Measurements from ENCODE around the gene TMEM125.

Gene TMEM125

GRCh38 chr1:43293176-43293575 is 23.4 kb downstream of the TMEM125 start:
- no peak for DNase-seq (ENCODE audit: low read depth in 2 of 2)

DNA sequence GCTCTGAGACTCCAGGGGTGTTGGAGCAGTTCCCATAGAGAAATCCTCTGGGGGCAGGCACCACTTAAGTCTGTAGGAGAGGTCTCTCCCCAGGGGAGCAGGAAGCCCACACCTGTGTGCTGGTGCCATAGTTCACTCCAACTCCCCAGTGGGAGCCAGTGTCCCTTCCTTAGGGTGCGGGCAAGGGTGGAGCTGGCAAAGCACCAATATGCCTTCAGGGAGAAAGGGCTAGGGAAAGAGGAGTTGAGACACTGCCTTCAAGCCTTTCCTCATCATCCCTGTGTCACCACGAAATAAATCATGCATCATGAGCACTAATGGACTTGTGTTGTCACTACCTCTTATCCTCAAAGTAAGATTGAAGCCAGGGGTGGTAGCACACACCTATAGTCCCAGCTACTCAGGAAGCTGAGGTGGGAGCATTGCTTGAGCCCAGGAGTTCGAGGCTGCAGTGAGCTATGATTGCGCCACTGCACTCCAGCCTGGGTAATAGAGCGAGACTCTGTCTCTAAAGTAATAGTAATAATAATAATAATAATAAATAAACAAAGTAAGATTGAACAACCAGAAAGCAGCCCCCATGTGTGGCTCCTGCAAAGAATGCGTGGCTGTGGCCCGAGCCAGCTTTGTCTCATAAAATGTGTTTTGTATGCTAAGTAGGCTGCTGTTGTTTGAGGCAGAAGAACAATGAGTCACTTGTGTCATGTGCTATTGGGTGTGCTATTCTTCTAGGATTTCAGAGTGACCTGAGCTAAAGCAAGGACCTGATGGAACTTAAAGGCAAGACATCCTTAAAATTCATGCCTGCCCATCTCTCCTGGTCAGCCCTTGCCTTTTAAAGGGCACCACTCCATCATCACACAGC is 24.3 kb downstream of the TMEM125 start:
- no peak for DNase-seq (ENCODE audit: low read depth in 2 of 2)

GRCh38 chr1:43294761-43295160 is 25.0 kb downstream of the TMEM125 start:
- no peak for DNase-seq (ENCODE audit: low read depth in 2 of 2)

- no peak for DNase-seq (ENCODE audit: low read depth in 2 of 2)
Measured at GRCh38 chr1:43296207-43296606, 26.4 kb downstream of the TMEM125 start.

DNA sequence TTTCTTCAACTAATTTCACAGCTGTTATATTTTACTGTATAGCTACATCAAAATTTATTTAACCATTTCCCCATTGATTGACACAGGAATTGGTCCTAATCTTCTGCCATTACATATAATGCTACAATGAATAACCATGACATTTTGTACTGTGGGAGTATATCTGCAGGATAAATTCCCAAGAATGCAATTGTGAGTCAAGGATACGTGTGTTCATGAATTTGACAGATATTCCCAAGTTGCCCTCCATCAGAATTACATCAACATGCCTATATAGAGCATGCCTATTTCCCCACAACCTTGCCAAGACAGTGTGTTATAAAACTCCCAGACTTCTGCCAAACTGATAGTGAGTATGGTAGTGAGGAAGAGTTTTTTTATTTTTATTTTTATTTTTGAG is 28.3 kb downstream of the TMEM125 start:
- no peak for DNase-seq (ENCODE audit: low read depth in 2 of 2)

GRCh38 chr1:43299101-43299500 is 29.3 kb downstream of the TMEM125 start:
- DNase-seq (ENCODE audit: low read depth in 2 of 2): no peak

DNA sequence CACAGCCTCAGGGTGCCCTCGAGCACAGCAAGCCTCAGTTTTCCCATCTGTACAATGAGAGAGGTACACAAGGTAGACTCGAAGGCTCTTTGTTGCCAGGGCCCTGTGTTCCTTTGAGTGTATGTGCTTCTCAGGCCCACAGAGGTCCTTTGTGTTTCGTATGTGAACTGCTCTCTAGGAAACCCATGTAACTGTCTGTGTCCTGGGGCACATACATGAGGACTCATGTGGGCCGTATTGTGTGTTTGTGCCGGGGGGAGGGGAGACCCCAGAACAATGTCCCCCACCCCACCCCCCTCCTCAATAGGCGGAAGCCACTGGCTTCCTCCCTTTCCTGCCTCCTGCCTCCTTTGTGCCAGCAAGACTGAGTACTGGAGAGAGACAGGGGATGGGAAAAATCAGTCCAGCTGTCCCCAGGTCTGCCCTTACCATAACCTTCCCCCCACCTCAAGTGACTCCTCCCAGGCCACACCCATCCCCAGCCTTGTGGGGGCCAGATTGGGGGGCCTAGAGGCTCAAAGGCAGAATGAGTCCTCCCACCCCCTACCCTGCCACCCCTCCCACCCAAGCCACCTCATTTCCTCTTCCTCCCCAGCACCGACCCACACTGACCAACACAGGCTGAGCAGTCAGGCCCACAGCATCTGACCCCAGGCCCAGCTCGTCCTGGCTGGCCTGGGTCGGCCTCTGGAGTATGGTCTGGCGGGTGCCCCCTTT is 30.8 kb downstream of the TMEM125 start, which contains the start of gene TIE1:
Gene TIE1 (plus strand): TSS at position 605 of the 717 bp plus-strand sequence. CDS start 90 bp downstream, at position 695.
- no peak for DNase-seq (ENCODE audit: low read depth in 2 of 2)

GRCh38 chr1:43302201-43302600 is 32.4 kb downstream of the TMEM125 start:
- no peak for DNase-seq (ENCODE audit: low read depth in 2 of 2)

DNA sequence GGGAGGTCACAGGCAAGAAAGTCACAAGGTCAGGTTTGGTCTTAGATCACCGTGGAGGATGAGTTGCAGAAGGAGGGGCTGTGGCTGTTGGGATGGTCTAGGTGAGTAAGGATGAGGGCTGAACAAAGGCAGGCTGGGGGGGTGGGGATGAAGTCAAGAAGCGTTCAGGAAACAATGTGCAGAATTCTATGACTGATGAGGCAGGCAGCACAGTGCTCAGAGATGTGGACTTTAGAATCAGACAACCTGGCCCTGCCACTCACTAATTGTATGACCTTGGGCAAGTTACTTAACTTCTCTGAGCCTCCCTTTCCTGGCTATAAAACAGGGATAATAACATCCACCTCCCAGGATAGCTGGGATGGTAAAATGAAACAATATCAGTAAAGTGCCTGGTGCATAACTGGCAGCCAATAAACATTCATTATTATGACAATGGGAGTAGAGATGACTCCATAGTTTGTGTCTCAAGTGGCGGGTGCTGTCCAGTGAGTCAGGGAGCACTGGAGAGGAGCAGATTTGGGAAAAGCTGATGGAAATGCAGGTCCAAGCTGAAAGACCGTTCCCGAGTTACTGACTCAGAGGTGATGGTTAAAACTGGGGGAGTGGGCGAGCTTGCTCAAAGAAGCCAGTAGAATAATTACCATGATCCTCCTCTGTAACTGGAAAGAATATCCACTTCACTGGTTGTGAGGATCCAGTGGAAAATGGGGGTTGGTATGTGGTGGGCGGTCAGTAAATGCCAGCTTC is 33.1 kb downstream of the TMEM125 start:
- DNase-seq (ENCODE audit: low read depth in 2 of 2): no peak

GRCh38 chr1:43303471-43304313 is 33.9 kb downstream of the TMEM125 start:
- DNase-seq (ENCODE audit: low read depth in 2 of 2): no peak

DNA sequence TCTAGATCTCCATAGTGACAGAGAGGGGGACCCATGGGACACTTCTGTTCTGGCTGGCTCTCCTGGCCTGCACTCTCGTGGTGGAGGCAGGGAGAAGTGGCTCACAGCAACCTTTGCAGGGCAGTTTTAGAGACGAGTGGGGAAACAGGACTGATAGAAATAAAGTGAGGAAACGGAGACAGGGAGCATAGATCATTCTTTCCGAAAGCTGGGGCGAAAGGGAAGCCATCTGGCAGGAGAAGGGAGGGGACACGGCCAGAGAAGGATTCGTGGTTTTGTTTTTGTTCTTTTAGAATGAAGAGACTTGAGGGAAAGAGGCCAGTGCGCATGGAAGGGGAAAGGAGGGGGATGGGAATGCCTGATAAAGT is 34.5 kb downstream of the TMEM125 start:
- DNase-seq (ENCODE audit: low read depth in 2 of 2): no peak

- no peak for DNase-seq (ENCODE audit: low read depth in 2 of 2)
Measured at GRCh38 chr1:43304771-43305300, 35.1 kb downstream of the TMEM125 start.

DNA sequence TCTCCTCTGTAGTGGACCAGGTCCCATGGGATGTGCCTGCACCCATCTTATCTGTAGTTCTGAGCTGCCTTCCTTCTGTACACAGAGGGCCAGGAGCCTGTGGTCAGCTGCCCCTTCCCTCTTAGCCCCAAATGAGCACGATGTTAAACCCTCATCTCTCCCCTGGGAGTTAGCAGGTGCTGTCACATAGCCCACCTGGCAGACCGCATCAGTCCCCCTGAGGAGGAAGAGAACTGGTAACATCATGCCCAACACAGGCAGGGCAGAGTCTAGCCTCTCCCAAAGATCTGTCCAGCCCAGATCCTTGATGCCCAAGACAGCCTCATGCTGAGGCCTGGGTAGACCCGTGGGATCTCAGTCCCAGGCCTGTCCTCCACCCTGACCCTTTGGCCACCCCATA is 35.7 kb downstream of the TMEM125 start:
- no peak for DNase-seq (ENCODE audit: low read depth in 2 of 2)

GRCh38 chr1:43305926-43306687 is 36.3 kb downstream of the TMEM125 start:
- DNase-seq (ENCODE audit: low read depth in 2 of 2): no peak

GRCh38 chr1:43306688-43307457 is 37.1 kb downstream of the TMEM125 start:
- no peak for DNase-seq (ENCODE audit: low read depth in 2 of 2)

- DNase-seq (ENCODE audit: low read depth in 2 of 2): no peak
Measured at GRCh38 chr1:43307458-43308158, 37.8 kb downstream of the TMEM125 start.

DNA sequence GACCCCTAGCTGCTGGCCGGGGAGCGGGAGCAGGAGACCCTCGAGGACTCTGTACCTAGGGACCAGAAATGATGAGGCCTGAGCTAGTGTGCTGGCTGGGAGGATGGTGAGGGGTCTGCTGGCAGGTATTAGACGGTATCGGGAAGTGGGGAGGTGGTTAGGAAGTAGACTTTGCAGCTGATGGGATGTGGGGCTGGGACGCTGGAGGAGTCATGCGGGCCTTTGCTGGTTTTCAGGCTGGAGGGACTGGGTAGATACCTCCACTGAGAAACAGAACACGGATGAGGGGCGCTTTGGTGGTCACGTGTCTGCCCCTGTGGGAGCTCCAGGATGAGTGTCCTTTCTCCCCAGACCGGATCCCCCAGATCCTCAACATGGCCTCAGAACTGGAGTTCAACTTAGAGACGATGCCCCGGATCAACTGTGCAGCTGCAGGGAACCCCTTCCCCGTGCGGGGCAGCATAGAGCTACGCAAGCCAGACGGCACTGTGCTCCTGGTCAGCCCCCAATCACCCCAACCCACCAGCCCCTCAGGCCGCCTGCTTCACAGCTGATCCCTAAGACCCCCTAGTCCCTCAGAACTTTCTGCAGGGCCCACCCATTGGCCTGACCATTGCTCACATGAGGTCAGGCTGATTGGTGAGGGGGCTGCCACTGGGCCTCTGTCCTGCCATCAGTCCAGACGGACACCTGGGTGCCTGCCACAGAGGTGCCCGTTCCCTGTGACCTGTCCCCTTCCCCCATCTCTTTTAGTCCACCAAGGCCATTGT is 39.0 kb downstream of the TMEM125 start:
- DNase-seq (ENCODE audit: low read depth in 2 of 2): no peak

DNA sequence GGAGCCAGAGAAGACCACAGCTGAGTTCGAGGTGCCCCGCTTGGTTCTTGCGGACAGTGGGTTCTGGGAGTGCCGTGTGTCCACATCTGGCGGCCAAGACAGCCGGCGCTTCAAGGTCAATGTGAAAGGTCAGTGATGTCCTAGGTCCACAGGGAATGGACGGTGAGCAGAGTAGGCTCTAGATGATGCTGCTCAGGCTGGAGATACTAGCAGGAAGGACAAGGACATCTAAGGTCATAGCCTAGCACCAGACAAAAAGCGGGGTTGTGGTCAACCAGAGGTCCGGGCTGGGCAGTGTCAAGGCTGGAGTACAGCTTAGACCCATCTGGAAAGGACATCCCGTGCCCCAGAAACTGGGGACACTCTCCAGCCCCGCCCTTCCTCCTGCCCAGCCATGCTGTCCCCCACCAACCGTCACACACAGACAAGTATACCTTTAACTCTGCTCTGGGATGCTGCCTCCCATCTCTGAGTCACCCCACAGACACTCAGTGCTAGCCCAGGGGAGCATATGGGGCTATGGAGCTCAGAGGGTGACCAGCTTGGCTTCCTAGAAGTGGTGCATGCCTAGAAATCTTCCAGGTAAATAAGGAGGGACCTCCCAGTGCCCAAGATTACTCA is 39.7 kb downstream of the TMEM125 start:
- DNase-seq (ENCODE audit: low read depth in 2 of 2): no peak

Data from stimulated activated CD8-positive, alpha-beta memory T cell treated with anti-CD3 and anti-CD28 coated beads, Interleukin-7, amount 100 ng/mL, for 1 hour (primary cell).